ENCODE measurements around the gene PLEKHH2. TPM values are rescaled to one million over a fixed set of nuclear protein-coding genes. Genes with fewer than 3 reads are reported as not detected.

Gene PLEKHH2
- polyA plus RNA-seq, 1 of the 3 experiments (the other 2 are of a cell fraction) = 1.9 TPM

DNA sequence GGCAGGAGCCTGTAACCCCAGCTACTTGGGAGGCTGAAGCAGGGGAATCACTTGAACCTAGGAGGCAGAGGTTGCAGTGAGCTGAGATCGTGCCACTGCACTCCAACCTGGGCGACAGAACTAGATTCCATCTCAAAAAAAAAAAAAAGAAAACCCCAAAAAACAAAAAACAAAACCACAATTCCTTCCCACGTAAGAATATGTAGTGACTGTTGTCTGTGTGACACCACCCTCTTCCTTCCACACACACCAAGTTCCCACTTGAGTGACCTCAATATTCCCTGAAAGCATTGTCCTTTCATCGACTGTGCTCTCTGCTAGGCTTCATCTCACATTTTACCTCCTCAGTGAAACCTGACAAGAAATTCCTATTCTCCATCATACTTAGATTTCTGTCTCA lies 32.4 kb upstream of the PLEKHH2 start:
- H3K4me1 ChIP-seq (ENCODE audit: control insufficient read depth in 1 of 2, insufficient read depth in 2 of 2, low read depth in 1 of 2, low read length in 1 of 2) = no peaks in the 10 kb centered on the region
- H3K9ac ChIP-seq = no peak overlapping the region
- no peak for TF ChIP-seq TCF12 (IDR thresholded peaks at IDR 0.05)
- no peak for TF ChIP-seq ZBTB33 (IDR thresholded peaks at IDR 0.05; ENCODE audit: borderline replicate concordance, low read depth)
- no peak for TF ChIP-seq RXRA (IDR thresholded peaks at IDR 0.05; ENCODE audit: borderline replicate concordance, low read depth)
- TF ChIP-seq, protein P1, sequence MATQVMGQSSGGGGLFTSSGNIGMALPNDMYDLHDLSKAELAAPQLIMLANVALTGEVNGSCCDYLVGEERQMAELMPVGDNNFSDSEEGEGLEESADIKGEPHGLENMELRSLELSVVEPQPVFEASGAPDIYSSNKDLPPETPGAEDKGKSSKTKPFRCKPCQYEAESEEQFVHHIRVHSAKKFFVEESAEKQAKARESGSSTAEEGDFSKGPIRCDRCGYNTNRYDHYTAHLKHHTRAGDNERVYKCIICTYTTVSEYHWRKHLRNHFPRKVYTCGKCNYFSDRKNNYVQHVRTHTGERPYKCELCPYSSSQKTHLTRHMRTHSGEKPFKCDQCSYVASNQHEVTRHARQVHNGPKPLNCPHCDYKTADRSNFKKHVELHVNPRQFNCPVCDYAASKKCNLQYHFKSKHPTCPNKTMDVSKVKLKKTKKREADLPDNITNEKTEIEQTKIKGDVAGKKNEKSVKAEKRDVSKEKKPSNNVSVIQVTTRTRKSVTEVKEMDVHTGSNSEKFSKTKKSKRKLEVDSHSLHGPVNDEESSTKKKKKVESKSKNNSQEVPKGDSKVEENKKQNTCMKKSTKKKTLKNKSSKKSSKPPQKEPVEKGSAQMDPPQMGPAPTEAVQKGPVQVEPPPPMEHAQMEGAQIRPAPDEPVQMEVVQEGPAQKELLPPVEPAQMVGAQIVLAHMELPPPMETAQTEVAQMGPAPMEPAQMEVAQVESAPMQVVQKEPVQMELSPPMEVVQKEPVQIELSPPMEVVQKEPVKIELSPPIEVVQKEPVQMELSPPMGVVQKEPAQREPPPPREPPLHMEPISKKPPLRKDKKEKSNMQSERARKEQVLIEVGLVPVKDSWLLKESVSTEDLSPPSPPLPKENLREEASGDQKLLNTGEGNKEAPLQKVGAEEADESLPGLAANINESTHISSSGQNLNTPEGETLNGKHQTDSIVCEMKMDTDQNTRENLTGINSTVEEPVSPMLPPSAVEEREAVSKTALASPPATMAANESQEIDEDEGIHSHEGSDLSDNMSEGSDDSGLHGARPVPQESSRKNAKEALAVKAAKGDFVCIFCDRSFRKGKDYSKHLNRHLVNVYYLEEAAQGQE (IDR thresholded peaks at IDR 0.05; ENCODE audit: low read depth, low read length) = no peak
- no peak for TF ChIP-seq FOXJ3 (CRISPR knock-in tag; IDR thresholded peaks at IDR 0.05)
- no peaks in the 10 kb centered on the region for H3K9me3 ChIP-seq
- DNase-seq = no peak
- no peaks in the 10 kb centered on the region for H4K20me1 ChIP-seq (ENCODE audit: insufficient read depth)
- H3K4me3 ChIP-seq (ENCODE audit: low read depth in 2 of 2, low read length in 1 of 2) = no peak overlapping the region
- no peaks in the 10 kb centered on the region for H3K27me3 ChIP-seq (ENCODE audit: insufficient read depth)
- H2AFZ ChIP-seq (ENCODE audit: low read depth) = 0 out of 2 replicates have a peak overlapping the region, but pooled peaks have one; percentile 1
- CTCF ChIA-PET = interaction anchor here (0.8 to 3.5 kb wide), 18 partner anchors 8 to 789 kb away, joined by 3 to 35 read pairs (median 4); partner anchors contain the start of genes DYNC2LI1 and THADA
- H3K79me2 ChIP-seq (ENCODE audit: insufficient read depth) = no peaks in the 10 kb centered on the region
- 42% methylated on average over 4 of the region's 4 CpGs for WGBS (ENCODE audit: low lambda C conversion rate)
- H3K36me3 ChIP-seq (replicated peaks in 1 of 2; ENCODE audit: control insufficient read depth in 1 of 2, insufficient read depth in 2 of 2, low read length in 1 of 2) = no peaks in the 10 kb centered on the region
- POLR2A ChIA-PET = interaction anchor here (1.2 kb wide), 1 partner anchor 8 kb away, joined by 13 read pairs; the partner anchor contains the start of gene THADA
- no peaks in the 10 kb centered on the region for H3K9me2 ChIP-seq
- no peaks in the 10 kb centered on the region for H3F3A ChIP-seq (replicated peaks; ENCODE audit: insufficient read depth)
- H3K4me2 ChIP-seq = no peak overlapping the region
- H3K27ac ChIP-seq (ENCODE audit: low read depth in 2 of 2, low read length in 1 of 2) = no peak overlapping the region

GRCh38 chr2:43605079-43605655 lies 31.9 kb upstream of the PLEKHH2 start:
- Histone ChIP-seq H3K9me2 (no peaks in the 10 kb centered on the region), H3K9ac (no peak overlapping the region), H3F3A (replicated peaks; ENCODE audit: insufficient read depth) (no peaks in the 10 kb centered on the region), H3K4me1 (ENCODE audit: control insufficient read depth in 1 of 2, insufficient read depth in 2 of 2, low read depth in 1 of 2, low read length in 1 of 2) (no peaks in the 10 kb centered on the region), H3K79me2 (ENCODE audit: insufficient read depth) (no peaks in the 10 kb centered on the region), H3K27ac (ENCODE audit: low read depth in 2 of 2, low read length in 1 of 2) (no peak overlapping the region), H3K27me3 (ENCODE audit: insufficient read depth) (no peaks in the 10 kb centered on the region), H2AFZ (ENCODE audit: low read depth) (0 out of 2 replicates have a peak overlapping the region, but pooled peaks have one; percentile 1), H4K20me1 (ENCODE audit: insufficient read depth) (no peaks in the 10 kb centered on the region), H3K4me2 (no peak overlapping the region), H3K9me3 (no peaks in the 10 kb centered on the region), H3K4me3 (ENCODE audit: low read depth in 2 of 2, low read length in 1 of 2) (no peak overlapping the region), H3K36me3 (replicated peaks in 1 of 2; ENCODE audit: control insufficient read depth in 1 of 2, insufficient read depth in 2 of 2, low read length in 1 of 2) (no peaks in the 10 kb centered on the region)
- peak; percentile 55 for DNase-seq
- WGBS (ENCODE audit: low lambda C conversion rate) = 22% methylated on average over 2 of the region's 2 CpGs
- CTCF ChIA-PET = interaction anchor here (0.6 to 3.5 kb wide), 33 partner anchors 9 to 789 kb away, joined by 3 to 35 read pairs (median 3); partner anchors contain the start of genes DYNC2LI1, PLEKHH2 and THADA
- POLR2A ChIA-PET = interaction anchor here (0.5 to 1.2 kb wide), 2 partner anchors 9 to 411 kb away, joined by 4 to 13 read pairs; partner anchors contain the start of gene THADA
- TF ChIP-seq CTCF (IDR thresholded peaks at IDR 0.05) = peak; percentile 81
- no peak for TF ChIP-seq USF1 (IDR thresholded peaks at IDR 0.05; ENCODE audit: borderline replicate concordance, low read depth)
- TF ChIP-seq TCF12 (IDR thresholded peaks at IDR 0.05) = no peak
- peak; percentile 72 for TF ChIP-seq RAD21 (IDR thresholded peaks at IDR 0.05; ENCODE audit: low read length)
- peak; percentile 49 for TF ChIP-seq SMC3 (IDR thresholded peaks at IDR 0.05; ENCODE audit: low read depth, low read length)
